OCI-LY3 (cell line): Measurements from ENCODE around the gene GSTA2.
"Not testable (repeated sequence)": the region's sequence is repeated elsewhere in the genome, so short reads cannot be mapped to it uniquely, and the experiment has no call there.

Source experiments
- CTCF ChIP-seq: fragments of 200-600, 300-600 bp; sonication (generic); IDR thresholded peaks from 2 replicates; pipeline ENCODE4 v1.5.1; 2014; ENCODE audit warnings: antibody characterized with exemption, low read length, low read depth
- EZH2phosphoT487 ChIP-seq: fragments of 200-600 bp; shearing (Covaris generic); IDR thresholded peaks from 2 replicates; pipeline ENCODE4 v1.6.1; 2018; ENCODE audit warnings: antibody characterized with exemption, mixed run types, low read depth

GRCh38 chr6:52776711-52777351 is 13.6 kb upstream of the GSTA2 start:
- not testable (repeated sequence) for TF ChIP-seq EZH2phosphoT487, CTCF
